Measurements from ENCODE around the gene CAMTA1. TPM values are rescaled to one million over a fixed set of nuclear protein-coding genes. Genes with fewer than 3 reads are reported as not detected.

CAMTA1 gene
- total RNA-seq, 1 donor from 2014 or later, result 268 TPM

DNA sequence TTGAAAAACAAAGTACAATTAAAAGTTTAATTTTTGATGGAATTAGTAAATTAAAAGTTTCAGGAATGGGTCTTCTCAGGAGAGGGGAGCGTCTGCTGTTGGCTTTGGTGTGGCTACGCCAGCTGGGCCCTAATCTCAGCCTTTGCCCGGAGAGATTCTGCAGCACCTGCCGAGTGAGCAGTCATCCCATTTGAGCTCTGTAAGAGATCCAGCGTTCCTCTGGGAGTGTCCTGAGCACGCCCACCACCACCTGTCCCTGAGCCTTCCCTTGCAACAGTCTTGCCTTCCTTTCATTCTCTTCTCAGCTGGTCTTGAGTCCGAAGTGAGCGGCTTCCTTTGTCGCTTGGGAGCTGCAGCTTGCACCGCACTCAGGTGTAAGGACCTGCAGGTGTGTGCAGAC lies 263.1 kb downstream of the CAMTA1 start:
- no peaks in the 10 kb centered on the region for H3K9me3 ChIP-seq (ENCODE audit: low read depth)
- Mint-ChIP-seq H3K36me3 (no peaks in the 10 kb centered on the region), H3K9me3 (no peaks in the 10 kb centered on the region), H3K27ac (no peak overlapping the region), H3K27me3 (ENCODE audit: insufficient read depth, low read depth) (peaks cover 10% of the 10 kb centered on the region), H3K4me3 (no peak overlapping the region), H3K4me1 (peaks cover 3% of the 10 kb centered on the region)
- H3K4me2 ChIP-seq, result no peak overlapping the region
- H3K36me3 ChIP-seq, result no peaks in the 10 kb centered on the region
- no peaks in the 10 kb centered on the region for H3K27me3 ChIP-seq
- no peak overlapping the region for H3K4me3 ChIP-seq
- TF ChIP-seq, protein P1, sequence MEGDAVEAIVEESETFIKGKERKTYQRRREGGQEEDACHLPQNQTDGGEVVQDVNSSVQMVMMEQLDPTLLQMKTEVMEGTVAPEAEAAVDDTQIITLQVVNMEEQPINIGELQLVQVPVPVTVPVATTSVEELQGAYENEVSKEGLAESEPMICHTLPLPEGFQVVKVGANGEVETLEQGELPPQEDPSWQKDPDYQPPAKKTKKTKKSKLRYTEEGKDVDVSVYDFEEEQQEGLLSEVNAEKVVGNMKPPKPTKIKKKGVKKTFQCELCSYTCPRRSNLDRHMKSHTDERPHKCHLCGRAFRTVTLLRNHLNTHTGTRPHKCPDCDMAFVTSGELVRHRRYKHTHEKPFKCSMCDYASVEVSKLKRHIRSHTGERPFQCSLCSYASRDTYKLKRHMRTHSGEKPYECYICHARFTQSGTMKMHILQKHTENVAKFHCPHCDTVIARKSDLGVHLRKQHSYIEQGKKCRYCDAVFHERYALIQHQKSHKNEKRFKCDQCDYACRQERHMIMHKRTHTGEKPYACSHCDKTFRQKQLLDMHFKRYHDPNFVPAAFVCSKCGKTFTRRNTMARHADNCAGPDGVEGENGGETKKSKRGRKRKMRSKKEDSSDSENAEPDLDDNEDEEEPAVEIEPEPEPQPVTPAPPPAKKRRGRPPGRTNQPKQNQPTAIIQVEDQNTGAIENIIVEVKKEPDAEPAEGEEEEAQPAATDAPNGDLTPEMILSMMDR (IDR thresholded peaks at IDR 0.05), result no peak
- H3K79me2 ChIP-seq (ENCODE audit: low read depth), result no peaks in the 10 kb centered on the region
- no peak overlapping the region for H3K9ac ChIP-seq
- no peaks in the 10 kb centered on the region for H3F3A ChIP-seq (ENCODE audit: low read depth)
- no peak overlapping the region for H3K27ac ChIP-seq
- no peak overlapping the region for H2AFZ ChIP-seq (replicated peaks)
- peaks cover 10% of the 10 kb centered on the region for H4K20me1 ChIP-seq (ENCODE audit: low read depth)
- no peaks in the 10 kb centered on the region for H3K4me1 ChIP-seq
- no peak for DNase-seq (ENCODE audit: low spot score)

DNA sequence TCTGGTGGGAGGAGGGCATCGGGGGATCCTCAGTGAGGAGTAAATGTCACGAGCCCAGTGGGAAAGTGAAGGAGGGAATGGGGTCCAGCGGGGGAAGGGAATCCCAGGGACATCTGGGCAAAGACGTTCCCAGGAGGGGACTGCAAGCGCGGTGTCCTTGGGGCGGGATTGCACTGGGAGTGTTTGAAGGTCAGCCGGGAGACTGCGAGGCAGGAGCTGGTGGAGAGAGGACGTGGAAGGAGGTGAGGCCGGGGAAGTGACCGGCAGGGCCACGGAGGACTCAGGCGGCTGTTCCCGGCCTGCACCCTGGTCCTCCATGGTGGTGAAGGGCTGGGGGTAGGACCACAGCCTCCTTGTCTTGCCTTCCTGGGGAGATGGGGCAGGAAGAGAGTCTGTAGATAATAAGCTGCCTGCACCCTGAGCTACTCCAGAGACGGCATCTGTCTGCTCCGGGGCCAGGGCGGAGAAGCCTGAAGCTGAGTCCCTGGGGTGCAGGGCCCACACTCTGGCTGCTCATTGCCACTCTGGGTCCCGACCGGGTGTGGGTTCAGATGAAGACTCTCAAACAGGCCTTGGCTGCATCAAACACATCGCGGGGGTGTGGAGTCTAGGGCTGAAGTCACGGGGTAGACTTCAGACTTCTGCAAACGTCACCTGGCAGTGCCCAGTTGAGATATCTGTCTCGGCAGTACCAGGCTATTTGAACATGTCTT lies 264.8 kb downstream of the CAMTA1 start:
- Histone ChIP-seq H3K79me2 (ENCODE audit: low read depth) (no peaks in the 10 kb centered on the region), H3K4me2 (no peak overlapping the region), H3K4me3 (no peak overlapping the region), H3K9me3 (ENCODE audit: low read depth) (no peaks in the 10 kb centered on the region), H3K4me1 (no peaks in the 10 kb centered on the region), H3K9ac (no peak overlapping the region), H2AFZ (replicated peaks) (no peak overlapping the region), H4K20me1 (ENCODE audit: low read depth) (peaks cover 10% of the 10 kb centered on the region), H3K27me3 (no peaks in the 10 kb centered on the region), H3K27ac (no peak overlapping the region), H3F3A (ENCODE audit: low read depth) (no peaks in the 10 kb centered on the region), H3K36me3 (no peaks in the 10 kb centered on the region)
- H3K4me1 Mint-ChIP-seq, result peaks cover 3% of the 10 kb centered on the region
- no peaks in the 10 kb centered on the region for H3K36me3 Mint-ChIP-seq
- TF ChIP-seq, protein P1 (IDR thresholded peaks at IDR 0.05), result no peak
- TF ChIP-seq EZH2 (IDR thresholded peaks at IDR 0.05) (no peak), EZH2phosphoT487 (IDR thresholded peaks at IDR 0.05) (no peak)
- no peak overlapping the region for H3K4me3 Mint-ChIP-seq
- no peak for DNase-seq (ENCODE audit: low spot score)
- H3K27ac Mint-ChIP-seq, result no peak overlapping the region
- peaks cover 10% of the 10 kb centered on the region for H3K27me3 Mint-ChIP-seq (ENCODE audit: insufficient read depth, low read depth)
- H3K9me3 Mint-ChIP-seq, result peaks cover 2% of the 10 kb centered on the region

DNA sequence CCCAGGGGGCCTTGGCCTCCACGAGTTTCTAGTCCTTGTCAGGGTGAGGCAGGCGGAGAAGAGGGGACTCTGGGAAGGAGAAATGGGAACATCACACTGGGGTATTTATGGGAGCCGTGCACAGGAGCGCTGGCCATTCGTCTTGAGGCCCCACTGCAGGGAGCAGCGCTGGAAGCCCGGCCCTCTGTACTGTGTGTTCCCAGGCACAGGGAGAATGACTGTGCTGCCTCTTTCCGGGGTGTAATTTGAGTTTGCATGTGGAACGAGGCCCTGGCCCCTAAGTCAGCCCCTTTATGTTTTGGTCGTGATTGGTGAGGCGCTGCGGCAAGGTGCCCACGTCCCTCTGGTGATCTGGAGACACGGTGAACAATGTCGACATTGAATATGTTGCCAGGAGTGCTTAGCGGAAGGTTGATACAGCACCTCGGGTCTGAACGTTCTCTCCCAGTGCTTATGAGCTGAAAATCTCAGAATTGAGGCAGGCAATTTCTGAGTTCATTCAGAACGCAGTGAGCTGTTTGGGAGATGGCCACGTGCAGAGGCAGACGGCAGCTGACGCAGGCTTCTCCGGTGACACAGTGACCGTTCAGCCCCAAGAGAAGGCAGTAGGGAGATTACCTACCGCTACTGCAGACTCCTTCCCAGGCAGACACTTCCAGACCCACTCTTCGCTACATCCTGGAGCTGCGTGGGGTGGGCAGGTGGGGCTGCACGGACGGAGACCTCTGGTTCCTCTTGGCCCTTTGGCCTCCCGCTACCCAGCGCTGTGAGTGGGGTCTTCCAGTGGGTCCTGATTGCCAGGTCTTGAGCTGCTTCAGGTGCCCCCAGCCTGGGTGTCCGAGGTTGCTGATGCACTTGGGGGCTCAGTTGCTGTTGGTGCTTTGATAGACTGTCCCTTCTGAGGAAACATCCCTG lies 265.8 kb downstream of the CAMTA1 start:
- no peak for DNase-seq (ENCODE audit: low spot score)
- Histone ChIP-seq H4K20me1 (ENCODE audit: low read depth) (peaks cover 4% of the 10 kb centered on the region), H3K4me1 (no peaks in the 10 kb centered on the region), H3K79me2 (ENCODE audit: low read depth) (no peaks in the 10 kb centered on the region), H3K36me3 (no peaks in the 10 kb centered on the region), H3K9ac (no peak overlapping the region), H2AFZ (replicated peaks) (no peak overlapping the region), H3K4me2 (no peak overlapping the region), H3K4me3 (no peak overlapping the region), H3K27me3 (no peaks in the 10 kb centered on the region), H3F3A (ENCODE audit: low read depth) (no peaks in the 10 kb centered on the region), H3K9me3 (ENCODE audit: low read depth) (no peaks in the 10 kb centered on the region), H3K27ac (no peak overlapping the region)
- Mint-ChIP-seq H3K27me3 (ENCODE audit: insufficient read depth, low read depth) (peaks cover 10% of the 10 kb centered on the region), H3K4me1 (peaks cover 3% of the 10 kb centered on the region), H3K27ac (no peak overlapping the region), H3K4me3 (no peak overlapping the region), H3K36me3 (no peaks in the 10 kb centered on the region), H3K9me3 (peaks cover 2% of the 10 kb centered on the region)
- TF ChIP-seq EZH2phosphoT487 (IDR thresholded peaks at IDR 0.05) (no peak), EZH2 (IDR thresholded peaks at IDR 0.05) (no peak)
- TF ChIP-seq, protein P1 (IDR thresholded peaks at IDR 0.05), result no peak

Data from neural progenitor cell (in vitro differentiated cells).